Liver (tissue), 9 donors: Measurements from ENCODE around the gene SPECC1. TPM values are rescaled to one million over a fixed set of nuclear protein-coding genes. Genes with fewer than 3 reads are reported as not detected.

Source experiments
- DNase-seq: peaks from one replicate; pipeline ENCODE4 v3.0.0-alpha.2; 2017; ENCODE audit warnings: low spot score
- H3K27ac ChIP-seq, 2 donors: one replicate each; pipeline ENCODE4 v1.7.0; 2013; ENCODE audit warnings: inconsistent platforms in 2 of 2, low read length in 2 of 2, control low read depth in 1 of 2, low read depth in 1 of 2, mild to moderate bottlenecking in 1 of 2
- H3K27me3 ChIP-seq, 4 donors: one replicate each; pipeline versions ENCODE4 v1.6.1 to v1.7.0; 2013; ENCODE audit warnings: low read length in 3 of 4, inconsistent platforms in 1 of 4, mild to moderate bottlenecking in 1 of 4, moderate library complexity in 1 of 4; ENCODE audit not compliant: control insufficient read depth in 4 of 4, insufficient read depth in 4 of 4
- H3K36me3 ChIP-seq, 4 donors: one replicate each; pipeline versions ENCODE4 v1.6.1 to v1.7.0; 2013; ENCODE audit warnings: low read length in 3 of 4, mild to moderate bottlenecking in 3 of 4, low read depth in 1 of 4, moderate library complexity in 1 of 4; ENCODE audit not compliant: control insufficient read depth in 4 of 4, insufficient read depth in 3 of 4
- H3K4me1 ChIP-seq, 4 donors: one replicate each; pipeline versions ENCODE4 v1.6.1 to v1.7.0; 2013; ENCODE audit warnings: low read length in 3 of 4, mild to moderate bottlenecking in 3 of 4, moderate library complexity in 1 of 4; ENCODE audit not compliant: control insufficient read depth in 4 of 4, insufficient read depth in 4 of 4
- H3K4me3 ChIP-seq, 3 donors: one replicate each; pipeline versions ENCODE4 v1.6.1 to v1.7.0; 2013; ENCODE audit warnings: low read length in 3 of 3, control low read depth in 1 of 3, low read depth in 1 of 3, mild to moderate bottlenecking in 1 of 3
- H3K9ac ChIP-seq, 2 donors: one replicate each; pipeline ENCODE4 v1.7.0; 2013; ENCODE audit warnings: low read length in 2 of 2, mild to moderate bottlenecking in 2 of 2, moderate library complexity in 2 of 2, control low read depth in 1 of 2, low read depth in 1 of 2
- H3K9me3 ChIP-seq, 4 donors: one replicate each; pipeline versions ENCODE4 v1.6.1 to v1.7.0; 2013; ENCODE audit warnings: low read length in 3 of 4; ENCODE audit not compliant: control insufficient read depth in 4 of 4
- EGR1 ChIP-seq, 2 donors: IDR thresholded peaks; 2 replicates each; pipeline ENCODE4 v1.6.1; 2016 to 2018; ENCODE audit warnings: antibody characterized with exemption in 2 of 2, low read depth in 2 of 2
- FOXA1 ChIP-seq: IDR thresholded peaks from 2 replicates; pipeline ENCODE4 v1.6.1; 2016; ENCODE audit warnings: antibody characterized with exemption
- FOXA2 ChIP-seq: IDR thresholded peaks from 2 replicates; pipeline ENCODE4 v1.6.1; 2016; ENCODE audit warnings: antibody characterized with exemption
- HNF4A ChIP-seq, 2 donors: conservative IDR thresholded peaks; 2 replicates each; pipeline ENCODE4 v1.6.1; 2016; ENCODE audit warnings: antibody characterized with exemption in 2 of 2, mild to moderate bottlenecking in 2 of 2
- JUND ChIP-seq, 2 donors: IDR thresholded peaks; 2 replicates each; pipeline ENCODE4 v1.6.1; 2016; ENCODE audit warnings: antibody characterized with exemption in 2 of 2
- MAX ChIP-seq: IDR thresholded peaks from 2 replicates; pipeline ENCODE4 v1.6.1; 2016; ENCODE audit warnings: antibody characterized with exemption
- NR2F2 ChIP-seq: IDR thresholded peaks from 2 replicates; pipeline ENCODE4 v1.6.1; 2016; ENCODE audit warnings: antibody characterized with exemption
- RAD21 ChIP-seq, 2 donors: IDR thresholded peaks; 2 replicates each; pipeline ENCODE4 v1.6.1; 2016; ENCODE audit warnings: antibody characterized with exemption in 2 of 2, mild to moderate bottlenecking in 2 of 2
- RXRA ChIP-seq, 2 donors: IDR thresholded peaks; 2 replicates each; pipeline ENCODE4 v1.6.1; 2017 to 2018; ENCODE audit warnings: antibody characterized with exemption in 2 of 2, mild to moderate bottlenecking in 1 of 2
- TAF1 ChIP-seq: conservative IDR thresholded peaks from 2 replicates; pipeline ENCODE4 v1.6.1; 2016; ENCODE audit warnings: antibody characterized with exemption, mild to moderate bottlenecking
- WGBS: extraction: QIAGEN DNeasy Blood & Tissue Kit; methylation state at CpG from one replicate; pipeline ENCODE4 v1.1.7; 2013; 5-methylcytosine and 5-hydroxymethylcytosine counted together
- polyA plus RNA-seq, 2 donors: library from polyadenylated mRNA; stranded (reverse) in 1 of 2; unstranded in 1 of 2; fragments of 200-250 nt in 1 of 2; fragments of >200 nt in 1 of 2; fragmentation: Nextera tagmentation in 1 of 2; extraction: Ambion mirVana in 1 of 2; gene quantifications; one replicate each; pipeline versions ENCODE4 v1.2.1 to v1.2.3, GENCODE V29; 2013 to 2015
- total RNA-seq, 2 donors: library from RNA; depleted of rRNA; stranded (reverse); fragments of >200 nt; gene quantifications; one replicate each; pipeline ENCODE4 v1.2.3, GENCODE V29; 2014
- TF ChIP-seq, protein P1 (sequence below): fragments of 150-350 bp; IDR thresholded peaks from 2 replicates; pipeline ENCODE4 v1.5.1; 2017; ENCODE audit warnings: improper control_type of control experiment, low read depth, low read length; ENCODE audit not compliant: missing input control
- TF ChIP-seq, protein P2 (sequence below): IDR thresholded peaks from 2 replicates; pipeline ENCODE4 v1.6.1; 2016; ENCODE audit warnings: antibody characterized with exemption
- donor health status: healthy.
- donor health status: healthy.
- donor health status: healthy.
- donor health status: healthy.
- donor health status: healthy.

SPECC1 gene
- total and polyA plus RNA-seq, 4 donors, result 0.36 to 70.3 (median 1.8) TPM

GRCh38 chr17:19978209-19978802 is 30.9 kb upstream of the SPECC1 start:
- no peaks in the 10 kb centered on the region for H3K9me3 ChIP-seq
- peak overlapping the region; percentile 82 to 98 (median 94) for H3K4me3 ChIP-seq
- peak overlapping the region; percentile 89 to 91 for H3K27ac ChIP-seq
- peak overlapping the region; percentile 0 to 2 for H3K9ac ChIP-seq
- no peak for DNase-seq
- H3K27me3 ChIP-seq, result no peaks in the 10 kb centered on the region
- peaks cover 7 to 19% (median 13%) of the 10 kb centered on the region in 4 donors for H3K4me1 ChIP-seq
- 43% methylated on average over 22 of the region's 22 CpGs for WGBS
- H3K36me3 ChIP-seq, result no peaks in the 10 kb centered on the region
- no peak for TF ChIP-seq HNF4A (conservative IDR thresholded peaks at IDR 0.05)
- TF ChIP-seq JUND (IDR thresholded peaks at IDR 0.05), result no peak
- TF ChIP-seq FOXA1, result no peak
- TF ChIP-seq, protein P1, sequence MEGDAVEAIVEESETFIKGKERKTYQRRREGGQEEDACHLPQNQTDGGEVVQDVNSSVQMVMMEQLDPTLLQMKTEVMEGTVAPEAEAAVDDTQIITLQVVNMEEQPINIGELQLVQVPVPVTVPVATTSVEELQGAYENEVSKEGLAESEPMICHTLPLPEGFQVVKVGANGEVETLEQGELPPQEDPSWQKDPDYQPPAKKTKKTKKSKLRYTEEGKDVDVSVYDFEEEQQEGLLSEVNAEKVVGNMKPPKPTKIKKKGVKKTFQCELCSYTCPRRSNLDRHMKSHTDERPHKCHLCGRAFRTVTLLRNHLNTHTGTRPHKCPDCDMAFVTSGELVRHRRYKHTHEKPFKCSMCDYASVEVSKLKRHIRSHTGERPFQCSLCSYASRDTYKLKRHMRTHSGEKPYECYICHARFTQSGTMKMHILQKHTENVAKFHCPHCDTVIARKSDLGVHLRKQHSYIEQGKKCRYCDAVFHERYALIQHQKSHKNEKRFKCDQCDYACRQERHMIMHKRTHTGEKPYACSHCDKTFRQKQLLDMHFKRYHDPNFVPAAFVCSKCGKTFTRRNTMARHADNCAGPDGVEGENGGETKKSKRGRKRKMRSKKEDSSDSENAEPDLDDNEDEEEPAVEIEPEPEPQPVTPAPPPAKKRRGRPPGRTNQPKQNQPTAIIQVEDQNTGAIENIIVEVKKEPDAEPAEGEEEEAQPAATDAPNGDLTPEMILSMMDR, result no peak
- TF ChIP-seq, protein P2, sequence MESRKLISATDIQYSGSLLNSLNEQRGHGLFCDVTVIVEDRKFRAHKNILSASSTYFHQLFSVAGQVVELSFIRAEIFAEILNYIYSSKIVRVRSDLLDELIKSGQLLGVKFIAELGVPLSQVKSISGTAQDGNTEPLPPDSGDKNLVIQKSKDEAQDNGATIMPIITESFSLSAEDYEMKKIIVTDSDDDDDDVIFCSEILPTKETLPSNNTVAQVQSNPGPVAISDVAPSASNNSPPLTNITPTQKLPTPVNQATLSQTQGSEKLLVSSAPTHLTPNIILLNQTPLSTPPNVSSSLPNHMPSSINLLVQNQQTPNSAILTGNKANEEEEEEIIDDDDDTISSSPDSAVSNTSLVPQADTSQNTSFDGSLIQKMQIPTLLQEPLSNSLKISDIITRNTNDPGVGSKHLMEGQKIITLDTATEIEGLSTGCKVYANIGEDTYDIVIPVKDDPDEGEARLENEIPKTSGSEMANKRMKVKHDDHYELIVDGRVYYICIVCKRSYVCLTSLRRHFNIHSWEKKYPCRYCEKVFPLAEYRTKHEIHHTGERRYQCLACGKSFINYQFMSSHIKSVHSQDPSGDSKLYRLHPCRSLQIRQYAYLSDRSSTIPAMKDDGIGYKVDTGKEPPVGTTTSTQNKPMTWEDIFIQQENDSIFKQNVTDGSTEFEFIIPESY, result no peak

GRCh38 chr17:19978805-19979211 is 30.4 kb upstream of the SPECC1 start:
- no peak for DNase-seq
- no peak overlapping the region for H3K9ac ChIP-seq
- WGBS, result 92% methylated on average over 13 of the region's 13 CpGs
- no peaks in the 10 kb centered on the region for H3K27me3 ChIP-seq
- H3K36me3 ChIP-seq, result no peaks in the 10 kb centered on the region
- no peak overlapping the region for H3K4me3 ChIP-seq
- H3K9me3 ChIP-seq, result no peaks in the 10 kb centered on the region
- H3K27ac ChIP-seq, result peak overlapping the region; percentile 89 to 91
- peaks cover 7 to 19% (median 13%) of the 10 kb centered on the region in 4 donors for H3K4me1 ChIP-seq
- TF ChIP-seq RXRA (IDR thresholded peaks at IDR 0.05) (no peak), RAD21 (IDR thresholded peaks at IDR 0.05) (no peak), TAF1 (no peak), EGR1 (IDR thresholded peaks at IDR 0.05; ENCODE audit: low read depth in 2 of 2) (no peak), FOXA2 (no peak)

DNA sequence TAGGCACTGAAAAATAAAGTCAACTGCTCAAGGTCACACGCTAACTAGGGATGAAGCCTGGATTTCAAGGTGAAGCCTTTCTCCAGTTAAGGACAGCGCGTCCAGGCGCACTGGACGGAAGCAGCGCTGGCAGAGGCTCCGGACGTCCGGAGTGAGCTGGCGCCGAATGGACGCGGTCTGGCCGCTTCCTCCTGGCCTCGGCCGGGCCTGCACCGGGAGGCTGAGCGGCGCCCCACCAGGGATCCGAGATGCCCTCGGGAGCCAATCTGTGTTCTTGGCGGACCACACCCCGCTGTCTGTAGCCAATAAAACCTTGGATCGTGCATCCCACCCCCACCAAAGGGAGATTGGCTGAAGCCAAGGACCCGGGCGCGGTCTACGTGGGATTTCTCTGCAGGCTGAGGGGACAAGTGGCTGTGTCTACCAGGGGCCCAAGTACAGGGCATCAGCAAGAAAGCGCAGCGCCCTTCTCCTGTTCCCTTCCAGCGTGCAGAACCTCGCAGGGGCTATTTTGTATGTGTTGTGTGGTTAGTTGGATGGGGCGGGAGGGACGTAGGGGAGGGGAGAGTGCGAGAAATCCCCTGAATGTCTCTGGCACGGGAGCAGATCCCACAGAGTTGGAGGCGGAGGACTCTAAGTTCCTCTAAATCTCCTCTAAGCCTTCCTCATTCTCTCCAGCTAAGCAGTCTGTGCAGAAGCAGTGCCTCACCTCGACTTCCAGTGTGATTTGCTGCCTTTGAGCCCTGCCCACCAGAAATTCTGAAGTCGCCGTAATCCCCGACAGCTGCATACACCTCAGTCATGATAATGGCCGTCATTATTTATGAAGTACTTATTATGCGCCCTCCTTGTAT is 29.0 kb upstream of the SPECC1 start:
- Histone ChIP-seq H3K9ac (no peak overlapping the region), H3K36me3 (no peaks in the 10 kb centered on the region), H3K27me3 (no peaks in the 10 kb centered on the region), H3K27ac (no peak overlapping the region), H3K4me3 (no peak overlapping the region), H3K4me1 (peaks cover 7 to 19% (median 13%) of the 10 kb centered on the region in 4 donors), H3K9me3 (no peaks in the 10 kb centered on the region)
- no peak for TF ChIP-seq FOXA2
- TF ChIP-seq MAX, result no peak
- no peak for TF ChIP-seq NR2F2
- no peak for TF ChIP-seq FOXA1
- no peak for DNase-seq
- WGBS, result 65% methylated on average over 43 of the region's 43 CpGs
